Measurements from ENCODE around the gene OR8G5.

Gene OR8G5

DNA sequence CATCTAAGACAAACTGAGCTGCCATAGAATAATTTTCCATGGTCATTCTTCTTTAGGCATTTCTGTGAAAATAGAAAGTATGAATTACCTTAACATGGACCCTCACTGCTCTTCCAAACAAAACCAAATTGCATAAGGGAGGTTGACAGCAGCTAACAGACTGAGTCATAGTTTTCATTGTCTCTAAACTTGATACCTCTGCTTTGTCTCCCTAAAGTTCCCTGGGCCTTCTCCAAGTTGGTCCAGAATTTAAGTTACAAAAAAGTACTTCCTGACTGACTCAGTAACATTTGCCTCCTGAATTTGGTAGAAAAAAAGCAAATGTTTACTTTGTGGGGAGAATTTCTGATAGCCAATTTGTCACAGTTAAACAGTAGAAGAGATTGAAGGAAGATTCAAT, 54.5 kb downstream of the OR8G5 start:
- H3K4me3 ChIP-seq (ENCODE audit: low read depth, low read length), result no peak overlapping the region
- in situ Hi-C loops (cut with HindIII; ENCODE audit: low sequenced_read_pairs), result no loop called here
- TF ChIP-seq, protein P1, sequence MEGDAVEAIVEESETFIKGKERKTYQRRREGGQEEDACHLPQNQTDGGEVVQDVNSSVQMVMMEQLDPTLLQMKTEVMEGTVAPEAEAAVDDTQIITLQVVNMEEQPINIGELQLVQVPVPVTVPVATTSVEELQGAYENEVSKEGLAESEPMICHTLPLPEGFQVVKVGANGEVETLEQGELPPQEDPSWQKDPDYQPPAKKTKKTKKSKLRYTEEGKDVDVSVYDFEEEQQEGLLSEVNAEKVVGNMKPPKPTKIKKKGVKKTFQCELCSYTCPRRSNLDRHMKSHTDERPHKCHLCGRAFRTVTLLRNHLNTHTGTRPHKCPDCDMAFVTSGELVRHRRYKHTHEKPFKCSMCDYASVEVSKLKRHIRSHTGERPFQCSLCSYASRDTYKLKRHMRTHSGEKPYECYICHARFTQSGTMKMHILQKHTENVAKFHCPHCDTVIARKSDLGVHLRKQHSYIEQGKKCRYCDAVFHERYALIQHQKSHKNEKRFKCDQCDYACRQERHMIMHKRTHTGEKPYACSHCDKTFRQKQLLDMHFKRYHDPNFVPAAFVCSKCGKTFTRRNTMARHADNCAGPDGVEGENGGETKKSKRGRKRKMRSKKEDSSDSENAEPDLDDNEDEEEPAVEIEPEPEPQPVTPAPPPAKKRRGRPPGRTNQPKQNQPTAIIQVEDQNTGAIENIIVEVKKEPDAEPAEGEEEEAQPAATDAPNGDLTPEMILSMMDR (IDR thresholded peaks at IDR 0.05; ENCODE audit: low read depth, low read length), result no peak
- DNase-seq (ENCODE audit: low read depth, low spot score), result peak; percentile 48

DNA sequence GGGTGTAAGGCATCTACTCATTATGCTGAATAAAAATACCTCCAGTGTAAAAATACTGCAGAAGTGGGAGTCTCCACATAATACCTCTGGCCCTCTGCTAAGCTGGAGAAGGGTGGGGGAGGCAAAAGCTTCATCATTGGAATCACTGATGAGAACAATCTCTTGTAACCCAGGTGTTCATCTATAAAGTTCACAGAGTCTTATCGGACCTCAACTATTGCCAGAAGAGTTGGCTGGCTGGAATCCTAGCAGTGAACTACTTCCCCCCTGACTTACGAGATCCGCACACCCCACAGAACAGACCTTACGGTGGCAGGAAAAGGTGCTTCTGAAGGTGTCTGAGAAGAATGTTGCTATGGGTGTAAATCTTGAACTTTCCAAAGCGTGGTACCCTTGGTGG, 55.1 kb downstream of the OR8G5 start:
- in situ Hi-C loops (cut with HindIII; ENCODE audit: low sequenced_read_pairs), result no loop called here
- TF ChIP-seq, protein P1 (IDR thresholded peaks at IDR 0.05; ENCODE audit: low read depth, low read length), result no peak
- H3K4me3 ChIP-seq (ENCODE audit: low read depth, low read length), result no peak overlapping the region
- no peak for DNase-seq (ENCODE audit: low read depth, low spot score)

DNA sequence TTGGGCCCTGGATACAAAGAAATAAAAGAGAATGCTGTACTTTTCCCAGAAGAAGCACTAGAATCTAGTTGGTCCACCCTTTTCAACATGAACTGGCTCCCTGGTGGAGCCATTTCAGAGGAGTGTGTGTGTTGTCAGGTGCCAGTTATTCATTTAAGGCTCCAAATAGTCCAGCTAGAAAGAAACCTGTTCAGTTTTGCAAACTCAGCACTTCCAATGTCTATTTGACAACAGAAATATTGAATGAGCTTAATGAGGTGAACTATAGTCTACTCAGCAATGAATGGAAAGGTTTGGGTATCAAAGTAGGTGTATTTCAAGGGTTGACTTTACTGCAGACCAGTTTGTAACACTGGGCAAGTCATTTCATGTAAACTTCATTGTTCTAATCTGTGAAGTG, 55.5 kb downstream of the OR8G5 start:
- TF ChIP-seq, protein P1 (IDR thresholded peaks at IDR 0.05; ENCODE audit: low read depth, low read length), result no peak
- DNase-seq (ENCODE audit: low read depth, low spot score), result no peak
- in situ Hi-C loops (cut with HindIII; ENCODE audit: low sequenced_read_pairs), result no loop called here
- H3K4me3 ChIP-seq (ENCODE audit: low read depth, low read length), result no peak overlapping the region

DNA sequence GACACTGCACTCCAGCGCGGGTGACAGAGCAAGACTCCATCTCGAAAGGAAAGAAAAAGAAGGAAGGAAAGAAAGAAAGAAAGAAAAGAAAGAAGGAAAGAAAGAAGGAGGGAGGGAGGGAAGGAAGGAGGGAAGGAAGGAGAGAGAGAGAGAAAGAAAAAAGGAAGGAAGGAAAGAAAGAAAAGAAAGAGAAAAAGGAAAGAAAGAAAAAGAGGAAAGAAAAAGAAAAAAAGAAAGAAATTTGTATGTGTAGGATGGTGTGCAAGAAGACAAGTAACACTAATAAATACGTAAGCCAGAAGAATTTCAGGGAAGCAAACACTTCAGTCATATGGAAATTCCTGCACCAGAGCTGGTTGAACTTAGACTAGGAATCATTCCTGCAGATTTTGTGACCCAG, 57.0 kb downstream of the OR8G5 start:
- DNase-seq (ENCODE audit: low read depth, low spot score), result no peak
- TF ChIP-seq, protein P1 (IDR thresholded peaks at IDR 0.05; ENCODE audit: low read depth, low read length), result no peak
- H3K4me3 ChIP-seq (ENCODE audit: low read depth, low read length), result no peak overlapping the region
- in situ Hi-C loops (cut with HindIII; ENCODE audit: low sequenced_read_pairs), result no loop called here

DNA sequence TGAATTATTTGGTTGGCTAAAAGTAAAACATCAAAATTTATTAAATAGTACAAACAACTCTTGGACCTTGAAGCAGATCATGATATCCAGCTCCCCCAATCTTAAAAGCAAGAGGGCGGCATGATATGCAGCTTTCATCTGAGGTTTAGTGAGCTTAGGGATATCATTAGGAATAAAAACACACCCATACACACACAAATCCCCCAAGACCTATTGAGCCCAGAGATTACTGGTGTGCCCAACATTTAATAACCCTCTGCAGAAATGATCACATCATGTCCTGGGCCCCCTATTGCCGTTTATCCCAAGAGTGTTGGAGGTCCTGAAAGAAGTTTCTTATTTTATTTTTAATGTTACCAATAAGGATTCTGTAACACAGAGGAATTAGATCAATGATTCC, 57.7 kb downstream of the OR8G5 start, which contains the start of gene OR8D1:
Gene OR8D1 (minus strand): TSS at position 101 of the 400 bp plus-strand sequence. CDS start 3,183 bp downstream, outside the sequence.
- in situ Hi-C loops (cut with HindIII; ENCODE audit: low sequenced_read_pairs), result no loop called here
- DNase-seq (ENCODE audit: low read depth, low spot score), result no peak
- H3K4me3 ChIP-seq (ENCODE audit: low read depth, low read length), result no peak within 1 kb of the TSS
- TF ChIP-seq, protein P1 (IDR thresholded peaks at IDR 0.05; ENCODE audit: low read depth, low read length), result no peak

DNA sequence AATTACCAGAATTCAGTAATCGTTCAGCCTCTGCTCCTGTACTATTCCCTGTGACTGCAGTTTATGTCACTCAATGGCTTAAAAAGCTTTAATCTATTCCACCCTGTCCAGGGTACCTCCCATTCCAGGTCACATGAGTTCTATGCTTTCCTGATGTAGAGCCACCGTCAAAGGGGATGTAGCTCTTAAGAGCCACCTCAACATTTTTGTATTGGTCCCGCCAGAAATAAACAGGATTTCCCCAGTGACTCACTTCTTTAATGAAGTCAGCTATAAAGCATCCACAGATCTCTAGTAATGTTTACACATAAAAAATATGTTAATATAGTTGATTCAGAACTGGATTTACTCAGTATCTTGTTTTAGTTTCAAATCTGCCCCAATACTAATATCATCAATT, 58.9 kb downstream of the OR8G5 start:
- TF ChIP-seq, protein P1 (IDR thresholded peaks at IDR 0.05; ENCODE audit: low read depth, low read length), result no peak
- peak; percentile 45 for DNase-seq (ENCODE audit: low read depth, low spot score)
- in situ Hi-C loops (cut with HindIII; ENCODE audit: low sequenced_read_pairs), result no loop called here
- H3K4me3 ChIP-seq (ENCODE audit: low read depth, low read length), result no peak overlapping the region
